ENCODE measurements around the gene NCOR1.
"Not testable (repeated sequence)": the region's sequence is repeated elsewhere in the genome, so short reads cannot be mapped to it uniquely, and the experiment has no call there.

Gene NCOR1

DNA sequence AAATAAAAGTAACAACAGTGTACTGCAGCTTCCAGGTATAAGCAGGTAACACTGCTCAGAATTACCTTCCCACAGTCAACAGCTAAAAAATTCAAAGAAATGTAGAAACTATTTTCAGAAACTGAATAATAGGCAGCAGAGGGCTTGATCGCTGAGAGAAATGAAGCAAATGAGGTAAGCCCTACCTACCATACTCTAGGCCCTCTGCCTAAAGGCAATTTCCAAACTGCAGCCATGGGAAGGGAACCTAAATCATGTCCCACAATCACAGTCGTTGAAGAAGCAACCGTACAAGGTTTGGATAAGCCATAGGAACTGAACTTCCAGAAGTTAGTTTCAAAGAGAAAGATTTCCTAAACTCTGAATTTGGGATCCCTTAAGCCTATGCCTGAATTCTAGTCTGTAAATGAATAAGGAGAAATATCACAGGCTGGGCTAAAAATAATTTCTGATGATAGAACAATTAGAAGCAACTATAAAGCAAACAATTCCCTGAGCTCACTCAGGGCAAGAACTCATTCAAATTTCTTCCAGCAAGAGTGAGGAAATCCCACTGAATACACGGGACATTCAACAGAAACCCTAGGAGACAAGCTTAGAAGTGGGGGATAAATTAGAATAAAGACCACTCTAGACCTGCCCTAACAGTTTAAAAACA lies 24.5 kb downstream of the NCOR1 start:
- Histone ChIP-seq H3K27ac (ENCODE audit: insufficient read depth in 1 of 2, low read depth in 1 of 2, low read length in 2 of 2, poor library complexity in 1 of 2, severe bottlenecking in 2 of 2) (no peak overlapping the region), H3K4me3 (ENCODE audit: control insufficient read depth in 1 of 7, extremely low read depth in 1 of 7, insufficient read depth in 4 of 7, low read depth in 2 of 7, low read length in 6 of 7) (no peak overlapping the region), H3K9me3 (ENCODE audit: control extremely low read depth in 1 of 5, control insufficient read depth in 4 of 5, insufficient read depth in 2 of 5, low read depth in 1 of 5, low read length in 4 of 5) (no peaks in the 10 kb centered on the region), H3K36me3 (ENCODE audit: control insufficient read depth in 4 of 4, insufficient read depth in 4 of 4, low read length in 3 of 4) (peaks cover 7 to 47% (median 34%) of the 10 kb centered on the region in 4 experiments), H3K4me1 (ENCODE audit: control extremely low read depth in 1 of 4, control insufficient read depth in 4 of 4, insufficient read depth in 4 of 4, low read length in 3 of 4) (no peaks in the 10 kb centered on the region), H3K27me3 (replicated peaks in 2 of 5; ENCODE audit: control insufficient read depth in 4 of 5, insufficient read depth in 5 of 5, low read length in 4 of 5) (no peaks in the 10 kb centered on the region)
- 100% methylated on average over 3 of the region's 4 CpGs for WGBS (ENCODE audit: insufficient coverage)
- CTCF ChIA-PET: no interaction called here
- POLR2A ChIA-PET: no interaction called here
- DNase-seq: no peak

DNA sequence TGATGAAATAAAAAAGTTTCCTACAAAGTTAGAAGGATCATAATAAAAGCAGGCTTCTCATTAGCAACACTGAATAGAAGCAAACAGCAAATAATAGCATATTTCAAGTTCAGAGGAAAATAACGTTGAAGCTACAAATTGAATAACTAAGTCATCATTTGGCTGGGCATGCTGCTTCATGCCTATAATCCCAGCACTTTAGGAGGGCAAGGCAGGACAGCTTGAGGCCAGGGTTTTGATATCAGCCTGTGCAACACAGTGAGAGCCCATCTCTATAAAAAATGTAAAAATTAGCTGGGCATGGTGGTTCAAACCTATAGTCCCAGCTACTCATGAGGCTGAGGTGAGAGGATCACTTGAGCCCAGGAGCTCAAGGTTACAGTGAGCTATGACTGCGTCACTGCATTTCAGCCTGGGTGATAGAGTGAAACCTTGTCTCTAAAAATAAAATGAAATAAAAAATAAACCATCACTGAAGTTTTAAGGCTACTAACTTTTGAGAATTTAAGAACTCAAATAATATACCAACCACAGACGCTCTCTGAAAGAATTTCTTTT lies 25.5 kb downstream of the NCOR1 start:
- H3K36me3 ChIP-seq (ENCODE audit: control insufficient read depth in 4 of 4, insufficient read depth in 4 of 4, low read length in 3 of 4): peaks cover 11 to 52% (median 38%) of the 10 kb centered on the region in 4 experiments
- POLR2A ChIA-PET: no interaction called here
- no peaks in the 10 kb centered on the region for H3K9me3 ChIP-seq (ENCODE audit: control extremely low read depth in 1 of 5, control insufficient read depth in 4 of 5, insufficient read depth in 2 of 5, low read depth in 1 of 5, low read length in 4 of 5)
- H3K4me1 ChIP-seq (ENCODE audit: control extremely low read depth in 1 of 4, control insufficient read depth in 4 of 4, insufficient read depth in 4 of 4, low read length in 3 of 4): no peaks in the 10 kb centered on the region
- H3K4me3 ChIP-seq (ENCODE audit: control insufficient read depth in 1 of 7, extremely low read depth in 1 of 7, insufficient read depth in 4 of 7, low read depth in 2 of 7, low read length in 6 of 7): no peak overlapping the region
- CTCF ChIA-PET: interaction anchor here (0.8 to 0.9 kb wide), 2 partner anchors 25 to 26 kb away, joined by 3 read pairs; partner anchors contain the start of gene NCOR1
- no peak overlapping the region for H3K27ac ChIP-seq (ENCODE audit: insufficient read depth in 1 of 2, low read depth in 1 of 2, low read length in 2 of 2, poor library complexity in 1 of 2, severe bottlenecking in 2 of 2)
- no peak for DNase-seq
- WGBS (ENCODE audit: insufficient coverage): 100% methylated on average over 1 of the region's 3 CpGs
- H3K27me3 ChIP-seq (replicated peaks in 2 of 5; ENCODE audit: control insufficient read depth in 4 of 5, insufficient read depth in 5 of 5, low read length in 4 of 5): no peaks in the 10 kb centered on the region

DNA sequence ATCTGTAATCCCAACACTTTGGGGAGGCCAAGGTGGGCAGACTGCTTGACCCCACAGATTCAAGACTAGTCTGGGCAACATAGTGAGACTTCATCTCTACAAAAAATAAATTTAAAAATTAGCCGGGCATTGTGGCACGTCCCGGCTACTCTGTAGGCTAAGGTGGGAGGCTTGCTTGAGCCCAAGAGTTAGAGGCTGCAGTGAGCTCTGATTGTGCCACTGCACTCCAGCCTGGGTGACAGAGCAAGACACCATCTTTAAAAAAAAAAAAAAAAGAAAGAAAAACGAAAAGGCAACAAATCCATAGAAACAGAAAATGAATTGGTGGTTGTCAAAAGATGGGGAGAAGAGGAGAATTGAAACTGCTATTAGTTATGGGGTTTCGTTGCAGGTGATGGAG lies 27.7 kb downstream of the NCOR1 start:
- no peak overlapping the region for H3K4me3 ChIP-seq (ENCODE audit: control insufficient read depth in 1 of 7, extremely low read depth in 1 of 7, insufficient read depth in 4 of 7, low read depth in 2 of 7, low read length in 6 of 7)
- H3K27me3 ChIP-seq (replicated peaks in 2 of 5; ENCODE audit: control insufficient read depth in 4 of 5, insufficient read depth in 5 of 5, low read length in 4 of 5): no peaks in the 10 kb centered on the region
- H3K9me3 ChIP-seq (ENCODE audit: control extremely low read depth in 1 of 5, control insufficient read depth in 4 of 5, insufficient read depth in 2 of 5, low read depth in 1 of 5, low read length in 4 of 5): no peaks in the 10 kb centered on the region
- H3K27ac ChIP-seq (ENCODE audit: insufficient read depth in 1 of 2, low read depth in 1 of 2, low read length in 2 of 2, poor library complexity in 1 of 2, severe bottlenecking in 2 of 2): no peak overlapping the region
- ChIA-PET CTCF (no interaction called here), POLR2A (no interaction called here)
- WGBS (ENCODE audit: insufficient coverage): 100% methylated on average over 3 of the region's 5 CpGs
- no peak for DNase-seq
- H3K36me3 ChIP-seq (ENCODE audit: control insufficient read depth in 4 of 4, insufficient read depth in 4 of 4, low read length in 3 of 4): peaks cover 14 to 55% (median 32%) of the 10 kb centered on the region in 4 experiments
- no peaks in the 10 kb centered on the region for H3K4me1 ChIP-seq (ENCODE audit: control extremely low read depth in 1 of 4, control insufficient read depth in 4 of 4, insufficient read depth in 4 of 4, low read length in 3 of 4)

DNA sequence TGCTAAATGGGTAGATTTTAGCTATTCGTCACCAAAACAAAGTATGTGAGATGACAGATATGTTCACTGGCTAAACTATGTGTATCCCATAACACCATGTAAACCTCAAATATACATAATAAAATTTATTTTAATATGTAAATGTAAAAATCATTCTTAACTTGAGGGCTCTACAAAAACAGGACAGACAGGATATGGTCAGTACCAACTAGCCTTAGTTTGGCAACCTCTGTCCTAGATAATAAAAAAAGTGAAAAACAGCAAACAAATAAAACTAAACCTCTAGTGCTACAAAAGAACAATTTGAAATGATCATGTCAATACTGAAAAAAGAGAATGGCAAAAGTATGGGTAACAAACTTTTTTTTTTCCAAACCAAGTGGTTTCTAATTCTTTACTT lies 33.8 kb downstream of the NCOR1 start:
- H3K27ac ChIP-seq (ENCODE audit: insufficient read depth in 1 of 2, low read depth in 1 of 2, low read length in 2 of 2, poor library complexity in 1 of 2, severe bottlenecking in 2 of 2): no peak overlapping the region
- no CpG with 5 or more reads among the region's 1 CpG for WGBS (ENCODE audit: insufficient coverage)
- no peak for DNase-seq
- ChIA-PET POLR2A (no interaction called here), CTCF (no interaction called here)
- H3K4me3 ChIP-seq (ENCODE audit: control insufficient read depth in 1 of 7, extremely low read depth in 1 of 7, insufficient read depth in 4 of 7, low read depth in 2 of 7, low read length in 6 of 7): no peak overlapping the region
- no peaks in the 10 kb centered on the region for H3K9me3 ChIP-seq (ENCODE audit: control extremely low read depth in 1 of 5, control insufficient read depth in 4 of 5, insufficient read depth in 2 of 5, low read depth in 1 of 5, low read length in 4 of 5)
- peaks cover 11 to 46% (median 23%) of the 10 kb centered on the region in 4 experiments for H3K36me3 ChIP-seq (ENCODE audit: control insufficient read depth in 4 of 4, insufficient read depth in 4 of 4, low read length in 3 of 4)
- H3K27me3 ChIP-seq (replicated peaks in 2 of 5; ENCODE audit: control insufficient read depth in 4 of 5, insufficient read depth in 5 of 5, low read length in 4 of 5): no peaks in the 10 kb centered on the region
- H3K4me1 ChIP-seq (ENCODE audit: control extremely low read depth in 1 of 4, control insufficient read depth in 4 of 4, insufficient read depth in 4 of 4, low read length in 3 of 4): no peaks in the 10 kb centered on the region

DNA sequence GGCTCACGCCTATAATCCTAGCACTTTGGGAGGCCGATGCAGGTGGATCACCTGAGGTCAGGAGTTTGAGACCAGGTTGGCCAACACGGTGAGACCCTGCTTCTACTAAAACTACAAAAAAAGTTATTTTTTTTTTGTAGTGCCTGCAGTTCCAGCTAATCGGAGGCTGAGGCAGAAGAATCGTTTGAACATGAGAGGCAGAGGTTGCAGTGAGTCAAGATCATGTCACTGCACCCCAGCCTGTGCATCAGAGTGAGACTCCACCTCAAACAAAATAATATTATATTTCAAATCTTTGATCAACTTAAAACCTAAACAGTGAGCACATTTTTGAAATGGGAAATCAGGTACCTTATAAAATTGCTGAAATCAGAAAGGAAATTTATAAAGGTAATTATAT lies 36.5 kb downstream of the NCOR1 start:
- H3K27ac ChIP-seq (ENCODE audit: insufficient read depth in 1 of 2, low read depth in 1 of 2, low read length in 2 of 2, poor library complexity in 1 of 2, severe bottlenecking in 2 of 2): no peak overlapping the region
- H3K4me1 ChIP-seq (ENCODE audit: control extremely low read depth in 1 of 4, control insufficient read depth in 4 of 4, insufficient read depth in 4 of 4, low read length in 3 of 4): no peaks in the 10 kb centered on the region
- ChIA-PET POLR2A (no interaction called here), CTCF (no interaction called here)
- no peak for DNase-seq
- H3K36me3 ChIP-seq (ENCODE audit: control insufficient read depth in 4 of 4, insufficient read depth in 4 of 4, low read length in 3 of 4): peaks cover 3 to 24% (median 8%) of the 10 kb centered on the region in 4 experiments
- no peaks in the 10 kb centered on the region for H3K27me3 ChIP-seq (replicated peaks in 2 of 5; ENCODE audit: control insufficient read depth in 4 of 5, insufficient read depth in 5 of 5, low read length in 4 of 5)
- WGBS (ENCODE audit: insufficient coverage): 100% methylated on average over 2 of the region's 5 CpGs
- H3K4me3 ChIP-seq (ENCODE audit: control insufficient read depth in 1 of 7, extremely low read depth in 1 of 7, insufficient read depth in 4 of 7, low read depth in 2 of 7, low read length in 6 of 7): no peak overlapping the region
- no peaks in the 10 kb centered on the region for H3K9me3 ChIP-seq (ENCODE audit: control extremely low read depth in 1 of 5, control insufficient read depth in 4 of 5, insufficient read depth in 2 of 5, low read depth in 1 of 5, low read length in 4 of 5)

DNA sequence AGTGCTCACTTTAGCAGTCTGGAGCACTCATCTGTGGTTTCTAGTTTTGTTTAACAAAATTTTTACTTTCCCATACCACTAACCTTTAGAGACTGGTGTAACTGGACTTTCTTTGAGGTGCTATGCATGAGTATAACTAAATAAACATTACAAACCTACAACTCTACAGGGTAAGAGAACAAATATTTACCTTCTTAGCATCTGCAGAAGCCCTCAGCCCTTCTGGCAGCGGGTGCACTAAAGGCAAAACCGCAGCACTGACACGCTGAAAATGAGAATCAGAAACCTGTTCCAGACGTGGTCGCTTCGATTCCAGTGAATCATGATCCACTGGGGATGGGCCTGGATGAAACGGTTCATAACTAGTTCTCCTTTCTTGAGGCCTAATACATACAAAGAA lies 43.7 kb downstream of the NCOR1 start:
- Histone ChIP-seq H3K4me3 (ENCODE audit: control insufficient read depth in 1 of 7, extremely low read depth in 1 of 7, insufficient read depth in 4 of 7, low read depth in 2 of 7, low read length in 6 of 7) (no peak overlapping the region), H3K27ac (ENCODE audit: insufficient read depth in 1 of 2, low read depth in 1 of 2, low read length in 2 of 2, poor library complexity in 1 of 2, severe bottlenecking in 2 of 2) (no peak overlapping the region), H3K9me3 (ENCODE audit: control extremely low read depth in 1 of 5, control insufficient read depth in 4 of 5, insufficient read depth in 2 of 5, low read depth in 1 of 5, low read length in 4 of 5) (no peaks in the 10 kb centered on the region), H3K27me3 (replicated peaks in 2 of 5; ENCODE audit: control insufficient read depth in 4 of 5, insufficient read depth in 5 of 5, low read length in 4 of 5) (no peaks in the 10 kb centered on the region), H3K4me1 (ENCODE audit: control extremely low read depth in 1 of 4, control insufficient read depth in 4 of 4, insufficient read depth in 4 of 4, low read length in 3 of 4) (no peaks in the 10 kb centered on the region), H3K36me3 (ENCODE audit: control insufficient read depth in 4 of 4, insufficient read depth in 4 of 4, low read length in 3 of 4) (peaks cover 3 to 25% (median 8%) of the 10 kb centered on the region in 4 experiments)
- no peak for DNase-seq
- 100% methylated on average over 3 of the region's 7 CpGs for WGBS (ENCODE audit: insufficient coverage)
- POLR2A ChIA-PET: no interaction called here
- CTCF ChIA-PET: no interaction called here

DNA sequence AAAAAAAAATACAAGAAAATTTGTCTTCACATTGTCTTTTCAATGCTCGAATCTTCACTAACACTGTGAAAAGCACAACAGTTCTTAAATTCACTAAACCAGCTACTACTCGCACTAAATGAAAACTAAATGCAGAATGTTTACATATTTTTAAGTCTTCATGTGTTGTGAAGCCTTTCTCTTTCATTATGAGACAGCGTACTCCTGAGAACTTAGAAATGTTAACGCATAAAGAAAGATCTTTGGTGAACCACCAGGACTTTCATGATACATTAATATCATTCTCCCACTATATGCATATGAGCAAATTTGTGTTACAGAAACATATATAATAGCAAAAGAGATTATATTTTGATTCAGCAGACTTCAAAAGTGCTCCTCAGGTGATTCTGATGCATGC lies 48.6 kb downstream of the NCOR1 start:
- H3K27ac ChIP-seq (ENCODE audit: insufficient read depth in 1 of 2, low read depth in 1 of 2, low read length in 2 of 2, poor library complexity in 1 of 2, severe bottlenecking in 2 of 2); H3K9me3 ChIP-seq (ENCODE audit: control extremely low read depth in 1 of 5, control insufficient read depth in 4 of 5, insufficient read depth in 2 of 5, low read depth in 1 of 5, low read length in 4 of 5); H3K27me3 ChIP-seq (replicated peaks in 2 of 5; ENCODE audit: control insufficient read depth in 4 of 5, insufficient read depth in 5 of 5, low read length in 4 of 5); H3K4me1 ChIP-seq (ENCODE audit: control extremely low read depth in 1 of 4, control insufficient read depth in 4 of 4, insufficient read depth in 4 of 4, low read length in 3 of 4); H3K4me3 ChIP-seq (ENCODE audit: control insufficient read depth in 1 of 7, extremely low read depth in 1 of 7, insufficient read depth in 4 of 7, low read depth in 2 of 7, low read length in 6 of 7); DNase-seq; CTCF ChIA-PET; POLR2A ChIA-PET: not testable (repeated sequence)
- WGBS (ENCODE audit: insufficient coverage): no CpG with 5 or more reads among the region's 4 CpGs
- H3K36me3 ChIP-seq (ENCODE audit: control insufficient read depth in 4 of 4, insufficient read depth in 4 of 4, low read length in 3 of 4): peaks cover 5 to 28% (median 6%) of the 10 kb centered on the region in 4 experiments

Measured in common myeloid progenitor, CD34-positive (primary cell).